Parathyroid adenoma (tissue), 2 donors: Measurements from ENCODE around the gene CCND2.

Source experiments
- H2AFZ ChIP-seq: fragments of 300-600 bp; sonication (generic); one replicate; pipeline ENCODE4 v1.7.0; 2017; ENCODE audit warnings: antibody characterized with exemption, mild to moderate bottlenecking
- H3K27ac ChIP-seq: fragments of 300-600 bp; sonication (generic); one replicate; pipeline ENCODE4 v1.7.0; 2017
- H3K27me3 ChIP-seq: fragments of 300-600 bp; sonication (generic); one replicate; pipeline ENCODE4 v1.7.0; 2017; ENCODE audit warnings: low read length; ENCODE audit not compliant: control insufficient read depth, insufficient read depth
- H3K36me3 ChIP-seq: fragments of 300-600 bp; sonication (generic); one replicate; pipeline ENCODE4 v1.7.0; 2017; ENCODE audit warnings: low read length; ENCODE audit not compliant: control insufficient read depth, insufficient read depth
- H3K4me1 ChIP-seq: fragments of 300-600 bp; sonication (generic); one replicate; pipeline ENCODE4 v1.7.0; 2017; ENCODE audit warnings: control low read depth
- H3K4me2 ChIP-seq: fragments of 300-600 bp; sonication (generic); one replicate; pipeline ENCODE4 v1.7.0; 2017; ENCODE audit warnings: low read length
- H3K4me3 ChIP-seq: fragments of 300-600 bp; sonication (generic); one replicate; pipeline ENCODE4 v1.7.0; 2017; ENCODE audit warnings: low read depth, low read length
- H3K79me2 ChIP-seq: fragments of 300-600 bp; sonication (generic); one replicate; pipeline ENCODE4 v1.7.0; 2017; ENCODE audit warnings: control low read depth
- H3K9ac ChIP-seq: fragments of 300-600 bp; sonication (generic); one replicate; pipeline ENCODE4 v1.7.0; 2017; ENCODE audit warnings: mild to moderate bottlenecking
- H3K9me3 ChIP-seq: fragments of 300-600 bp; sonication (generic); one replicate; pipeline ENCODE4 v1.7.0; 2017; ENCODE audit warnings: low read length; ENCODE audit not compliant: control insufficient read depth
- TF ChIP-seq, protein P1 (sequence below): fragments of 300-600 bp; sonication (generic); IDR thresholded peaks from one replicate; pipeline ENCODE4 v1.7.0; 2017; ENCODE audit warnings: antibody characterized with exemption, mild to moderate bottlenecking
- donor health status: primary hyperparathyroidism.

CCND2 gene

DNA sequence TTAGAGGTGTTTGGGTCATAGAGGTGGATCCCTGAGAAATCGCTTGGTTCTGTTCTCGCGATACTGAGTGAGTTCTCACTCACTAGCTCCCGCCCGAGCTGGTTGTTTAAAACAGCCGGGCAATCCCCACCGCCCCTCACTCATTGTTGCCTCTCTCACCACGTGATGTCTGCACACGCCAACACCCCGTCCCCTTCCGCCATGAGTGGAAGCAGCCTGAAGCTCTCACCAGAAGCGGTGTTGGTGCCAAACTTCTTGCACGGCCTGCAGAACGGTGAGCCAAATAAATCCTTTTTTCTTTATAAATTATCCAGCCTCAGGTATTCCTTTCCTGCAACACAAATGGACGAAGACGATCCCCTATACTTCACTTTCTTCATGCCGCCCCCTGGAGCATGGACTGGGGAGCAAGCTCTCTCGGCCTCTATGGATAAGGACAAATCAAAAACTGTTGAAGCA, 45.4 kb upstream of the CCND2 start:
- Histone ChIP-seq H3K4me3 (no peak overlapping the region), H3K27me3 (no peaks in the 10 kb centered on the region), H3K4me1 (no peaks in the 10 kb centered on the region), H2AFZ (no peak overlapping the region), H3K27ac (no peak overlapping the region), H3K79me2 (no peaks in the 10 kb centered on the region), H3K9ac (no peak overlapping the region), H3K4me2 (no peak overlapping the region), H3K36me3 (no peaks in the 10 kb centered on the region), H3K9me3 (no peaks in the 10 kb centered on the region)
- TF ChIP-seq, protein P1, sequence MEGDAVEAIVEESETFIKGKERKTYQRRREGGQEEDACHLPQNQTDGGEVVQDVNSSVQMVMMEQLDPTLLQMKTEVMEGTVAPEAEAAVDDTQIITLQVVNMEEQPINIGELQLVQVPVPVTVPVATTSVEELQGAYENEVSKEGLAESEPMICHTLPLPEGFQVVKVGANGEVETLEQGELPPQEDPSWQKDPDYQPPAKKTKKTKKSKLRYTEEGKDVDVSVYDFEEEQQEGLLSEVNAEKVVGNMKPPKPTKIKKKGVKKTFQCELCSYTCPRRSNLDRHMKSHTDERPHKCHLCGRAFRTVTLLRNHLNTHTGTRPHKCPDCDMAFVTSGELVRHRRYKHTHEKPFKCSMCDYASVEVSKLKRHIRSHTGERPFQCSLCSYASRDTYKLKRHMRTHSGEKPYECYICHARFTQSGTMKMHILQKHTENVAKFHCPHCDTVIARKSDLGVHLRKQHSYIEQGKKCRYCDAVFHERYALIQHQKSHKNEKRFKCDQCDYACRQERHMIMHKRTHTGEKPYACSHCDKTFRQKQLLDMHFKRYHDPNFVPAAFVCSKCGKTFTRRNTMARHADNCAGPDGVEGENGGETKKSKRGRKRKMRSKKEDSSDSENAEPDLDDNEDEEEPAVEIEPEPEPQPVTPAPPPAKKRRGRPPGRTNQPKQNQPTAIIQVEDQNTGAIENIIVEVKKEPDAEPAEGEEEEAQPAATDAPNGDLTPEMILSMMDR: no peak

DNA sequence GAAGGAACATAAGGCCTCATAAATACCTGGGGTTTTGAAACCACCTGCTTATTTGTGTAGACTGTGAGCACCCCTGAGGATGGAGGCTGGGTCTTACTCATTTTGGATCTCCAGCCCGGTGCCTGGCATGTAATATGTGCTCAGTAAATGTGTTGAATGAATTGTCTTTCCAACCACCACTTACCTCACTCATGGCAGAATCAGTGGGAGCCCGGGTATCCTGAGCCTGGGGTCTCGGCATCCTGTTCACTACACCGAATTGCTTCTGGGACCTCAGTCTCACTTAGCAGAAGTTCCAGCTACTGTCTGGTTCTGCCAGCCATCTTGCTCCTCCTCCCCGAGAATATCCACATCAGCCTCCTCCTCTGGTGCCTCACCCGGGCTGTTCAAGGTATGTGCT, 43.0 kb upstream of the CCND2 start:
- H3K9ac ChIP-seq: no peak overlapping the region
- H3K9me3 ChIP-seq: no peaks in the 10 kb centered on the region
- no peak overlapping the region for H2AFZ ChIP-seq
- H3K4me1 ChIP-seq: no peaks in the 10 kb centered on the region
- no peak overlapping the region for H3K4me2 ChIP-seq
- TF ChIP-seq, protein P1: no peak
- H3K79me2 ChIP-seq: no peaks in the 10 kb centered on the region
- H3K36me3 ChIP-seq: no peaks in the 10 kb centered on the region
- H3K27ac ChIP-seq: no peak overlapping the region
- H3K4me3 ChIP-seq: no peak overlapping the region
- no peaks in the 10 kb centered on the region for H3K27me3 ChIP-seq

DNA sequence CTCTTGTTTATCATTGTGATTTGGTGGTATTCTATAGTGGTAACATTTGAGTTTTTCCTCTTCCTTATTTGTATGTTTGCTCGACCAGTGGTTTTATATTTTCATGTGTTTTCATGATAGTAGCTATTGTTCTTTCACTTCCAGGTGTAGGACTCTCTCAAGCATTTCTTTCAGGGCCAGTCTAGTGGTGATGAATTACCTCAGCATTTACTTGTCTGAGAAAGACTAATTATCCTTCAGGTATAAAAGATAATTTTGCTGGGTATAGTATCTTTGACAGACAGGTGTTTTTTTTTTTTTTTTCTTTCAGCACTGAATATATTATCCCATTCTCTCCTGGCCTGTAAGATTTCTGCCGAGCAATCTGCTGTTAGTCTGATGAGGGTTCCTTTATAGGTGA, 35.0 kb upstream of the CCND2 start:
- H3K4me3 ChIP-seq: no peak overlapping the region
- H3K27ac ChIP-seq: no peak overlapping the region
- H3K79me2 ChIP-seq: no peaks in the 10 kb centered on the region
- TF ChIP-seq, protein P1: no peak
- no peaks in the 10 kb centered on the region for H3K4me1 ChIP-seq
- H3K36me3 ChIP-seq: no peaks in the 10 kb centered on the region
- H2AFZ ChIP-seq: no peak overlapping the region
- no peak overlapping the region for H3K4me2 ChIP-seq
- no peaks in the 10 kb centered on the region for H3K27me3 ChIP-seq
- no peaks in the 10 kb centered on the region for H3K9me3 ChIP-seq
- H3K9ac ChIP-seq: no peak overlapping the region

DNA sequence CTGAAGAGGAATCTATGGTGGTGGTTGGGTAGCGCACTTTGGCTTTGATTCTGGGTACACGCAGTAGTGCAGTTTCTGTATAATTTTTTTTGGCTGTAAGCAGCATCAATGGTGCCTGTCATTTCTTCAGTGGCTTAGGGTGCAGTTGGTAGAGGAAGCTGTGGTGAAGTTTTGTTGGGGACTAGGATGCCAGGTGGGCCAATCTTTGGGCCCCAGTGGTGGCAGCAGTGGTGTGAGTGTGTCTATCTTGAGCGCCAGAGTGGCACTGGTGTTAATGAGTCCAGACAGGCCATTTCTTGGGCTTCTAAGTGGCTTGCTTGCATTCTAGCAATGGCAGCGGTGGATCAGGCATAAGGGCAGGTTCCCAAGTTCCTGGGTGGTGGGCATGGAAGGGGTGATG, 33.8 kb upstream of the CCND2 start:
- no peaks in the 10 kb centered on the region for H3K79me2 ChIP-seq
- no peaks in the 10 kb centered on the region for H3K27me3 ChIP-seq
- no peak overlapping the region for H3K4me2 ChIP-seq
- no peak overlapping the region for H3K4me3 ChIP-seq
- no peaks in the 10 kb centered on the region for H3K36me3 ChIP-seq
- no peak overlapping the region for H3K9ac ChIP-seq
- no peaks in the 10 kb centered on the region for H3K4me1 ChIP-seq
- H3K27ac ChIP-seq: no peak overlapping the region
- TF ChIP-seq, protein P1: no peak
- H3K9me3 ChIP-seq: no peaks in the 10 kb centered on the region
- H2AFZ ChIP-seq: no peak overlapping the region

DNA sequence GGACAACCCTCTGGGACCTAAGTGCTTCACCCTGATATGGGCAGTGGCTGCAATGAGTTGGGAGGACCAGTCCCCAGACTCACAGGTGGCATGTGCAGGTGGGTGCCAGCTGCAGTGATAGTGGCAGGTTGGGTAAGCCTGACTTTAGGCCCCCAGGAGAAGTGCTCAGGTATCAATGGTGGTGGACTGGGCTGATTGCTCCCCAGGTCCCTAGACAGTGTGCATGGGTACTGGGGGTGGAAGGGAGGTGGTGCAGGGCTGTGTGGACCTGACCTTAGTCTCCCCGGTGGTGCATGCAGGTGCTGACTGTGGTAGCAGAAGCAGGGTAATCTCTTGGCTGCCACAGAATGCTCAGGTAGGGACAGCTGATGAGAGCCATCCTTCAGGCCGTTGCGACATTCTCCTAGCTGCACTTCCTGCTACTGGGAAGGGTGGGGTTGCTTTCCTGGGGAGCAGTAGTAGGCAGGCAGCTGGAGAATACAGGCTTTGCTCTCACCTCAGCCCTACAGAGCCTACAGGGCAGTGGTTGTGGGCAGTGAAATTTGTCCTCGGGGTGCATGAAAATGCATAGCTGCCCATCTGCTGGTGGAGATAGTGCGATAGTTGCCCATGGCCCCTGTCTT, 33.3 kb upstream of the CCND2 start:
- TF ChIP-seq, protein P1: no peak
- no peak overlapping the region for H3K4me2 ChIP-seq
- H3K9ac ChIP-seq: no peak overlapping the region
- no peak overlapping the region for H3K27ac ChIP-seq
- H3K9me3 ChIP-seq: no peaks in the 10 kb centered on the region
- no peaks in the 10 kb centered on the region for H3K79me2 ChIP-seq
- no peaks in the 10 kb centered on the region for H3K36me3 ChIP-seq
- H3K4me3 ChIP-seq: no peak overlapping the region
- no peaks in the 10 kb centered on the region for H3K27me3 ChIP-seq
- H2AFZ ChIP-seq: no peak overlapping the region
- H3K4me1 ChIP-seq: no peaks in the 10 kb centered on the region
